B cell (primary cell): ENCODE data around the gene DKC1. TPM values are rescaled to one million over a fixed set of nuclear protein-coding genes. Genes with fewer than 3 reads are reported as not detected.

Source experiments
- ATAC-seq: fragments of 200-7000 bp; cut with Tn5 transposase; one replicate; pipeline ENCODE4 v1.10.0; 2021; ENCODE audit warnings: low read depth, mild to moderate bottlenecking, moderate number of reproducible peaks, moderate library complexity
- CTCF ChIA-PET: fragments of 350-600 bp; sonication (Branson Sonifier 250); formaldehyde crosslinking; loops from one replicate; lab custom pipeline; 2021; ENCODE audit warnings: antibody characterized with exemption, inconsistent platforms; lab: Charles Lee
- POLR2A ChIA-PET: fragments of 350-600 bp; sonication (Branson Sonifier 250); formaldehyde crosslinking; loops from one replicate; lab custom pipeline; 2021; ENCODE audit warnings: antibody characterized with exemption; lab: Charles Lee
- DNase-seq: peaks from one replicate; pipeline ENCODE4 v3.0.0; 2013
- H2AFZ ChIP-seq: 2 replicates; pipeline ENCODE4 v1.6.1; 2012; ENCODE audit warnings: mild to moderate bottlenecking, low read depth, low read length; ENCODE audit not compliant: insufficient read depth, poor library complexity, severe bottlenecking
- H3K27ac ChIP-seq, 2 donors: 1 replicate in 1 of 2; 2 replicates in 1 of 2; pipeline ENCODE4 v1.5.1; 2012 to 2013; ENCODE audit warnings: low read length in 2 of 2, mild to moderate bottlenecking in 2 of 2, moderate library complexity in 1 of 2
- H3K27me3 ChIP-seq, 4 experiments: fragments of 200-600 bp in 1 of 4; sonication (generic) in 1 of 4; replicated peaks in 1 of 4; 1 replicate in 2 of 4; 2 replicates in 2 of 4; pipeline versions ENCODE4 v1.6.1 to v1.7.0; 2013 to 2016; ENCODE audit warnings: low read length in 3 of 4, mild to moderate bottlenecking in 2 of 4, mixed read lengths in 1 of 4, moderate library complexity in 1 of 4; ENCODE audit not compliant: insufficient read depth in 4 of 4, control insufficient read depth in 3 of 4; ENCODE audit errors: control extremely low read depth in 1 of 4
- H3K36me3 ChIP-seq, 2 experiments: replicated peaks in 1 of 2; 1 replicate in 1 of 2; 2 replicates in 1 of 2; pipeline versions ENCODE4 v1.6.1 to v1.7.1; 2013; ENCODE audit warnings: low read length in 1 of 2; ENCODE audit not compliant: insufficient read depth in 2 of 2, control insufficient read depth in 1 of 2; ENCODE audit errors: control extremely low read depth in 1 of 2, extremely low read depth in 1 of 2
- H3K4me1 ChIP-seq, 2 donors: fragments of 200-600 bp in 1 of 2; sonication (generic) in 1 of 2; 1 replicate in 1 of 2; 2 replicates in 1 of 2; pipeline versions ENCODE4 v1.5.1 to v1.6.1; 2013 to 2017; ENCODE audit warnings: low read length in 2 of 2; ENCODE audit not compliant: control insufficient read depth in 2 of 2, insufficient read depth in 2 of 2
- H3K4me2 ChIP-seq: replicated peaks from 2 replicates; pipeline ENCODE3; 2012; ENCODE audit warnings: mild to moderate bottlenecking, low read depth, low read length; ENCODE audit not compliant: poor library complexity, severe bottlenecking
- H3K4me3 ChIP-seq, 5 experiments: fragments of 200-600 bp in 1 of 5; sonication (generic) in 1 of 5; 1 replicate in 3 of 5; 2 replicates in 2 of 5; pipeline versions ENCODE4 v1.5.1 to v1.7.0; 2011 to 2016; ENCODE audit warnings: low read length in 4 of 5, mild to moderate bottlenecking in 4 of 5, low read depth in 2 of 5, control low read depth in 1 of 5, moderate library complexity in 1 of 5; ENCODE audit not compliant: insufficient read depth in 1 of 5; ENCODE audit errors: control extremely low read depth in 1 of 5, extremely low read depth in 1 of 5
- H3K79me2 ChIP-seq: fragments of 200-600 bp; sonication (generic); one replicate; pipeline ENCODE4 v1.6.0; 2016; ENCODE audit warnings: low read length; ENCODE audit not compliant: control insufficient read depth, insufficient read depth
- H3K9ac ChIP-seq: fragments of 200-600 bp; sonication (generic); 2 replicates; pipeline ENCODE4 v1.6.1; 2017; ENCODE audit warnings: mild to moderate bottlenecking, low read length, moderate library complexity
- H3K9me3 ChIP-seq, 3 donors: one replicate each; pipeline versions ENCODE4 v1.6.1 to v1.7.1; 2013; ENCODE audit warnings: low read length in 2 of 3; ENCODE audit not compliant: control insufficient read depth in 2 of 3, insufficient read depth in 1 of 3; ENCODE audit errors: control extremely low read depth in 1 of 3
- H4K20me1 ChIP-seq: 2 replicates; pipeline ENCODE4 v1.6.0; 2012; ENCODE audit warnings: mild to moderate bottlenecking, low read length; ENCODE audit not compliant: insufficient read depth, control insufficient read depth, poor library complexity, severe bottlenecking
- H3K27ac Mint-ChIP-seq: one replicate; pipeline ENCODE4 v1.8.0; 2021; ENCODE audit warnings: mixed read lengths
- H3K27me3 Mint-ChIP-seq: one replicate; pipeline ENCODE4 v1.8.0; 2021; ENCODE audit warnings: mixed read lengths
- H3K4me1 Mint-ChIP-seq: one replicate; pipeline ENCODE4 v1.8.0; 2021; ENCODE audit warnings: mixed read lengths
- H3K4me3 Mint-ChIP-seq: one replicate; pipeline ENCODE4 v1.8.0; 2021; ENCODE audit warnings: mixed read lengths
- H3K9me3 Mint-ChIP-seq: one replicate; pipeline ENCODE4 v1.8.0; 2022; ENCODE audit warnings: mixed read lengths; ENCODE audit not compliant: insufficient read depth
- CTCF ChIP-seq: fragments of 200-600 bp; IDR thresholded peaks from one replicate; pipeline ENCODE4 v1.8.0; 2022; ENCODE audit warnings: antibody characterized with exemption, mild to moderate bottlenecking
- EZH2 ChIP-seq: IDR thresholded peaks from 2 replicates; pipeline ENCODE4 v1.6.1; 2012; ENCODE audit warnings: borderline replicate concordance, low read depth, mild to moderate bottlenecking, moderate library complexity, low read length; ENCODE audit not compliant: insufficient read depth, poor library complexity, severe bottlenecking
- WGBS: methylation state at CpG from one replicate; pipeline ENCODE4 v1.1.5; 2013; ENCODE audit warnings: missing lambda C conversion rate; ENCODE audit not compliant: insufficient coverage; 5-methylcytosine and 5-hydroxymethylcytosine counted together
- intact Hi-C: fragments of 100-400 bp; cut with micrococcal nuclease; formaldehyde crosslinking; loops from one replicate; pipeline ENCODE4 v1.10.0; 2022
- polyA plus RNA-seq: library from polyadenylated mRNA; depleted of rRNA; stranded (reverse); fragments of >200 nt; gene quantifications from 2 replicates; pipeline ENCODE4 v1.2.3, GENCODE V29; 2012
- total RNA-seq, 2 donors: library from RNA; stranded (reverse); fragments of 120-200 nt in 1 of 2; gene quantifications; 1 replicate in 1 of 2; 2 replicates in 1 of 2; pipeline versions ENCODE4 v1.2.3 to v1.2.4, GENCODE V29; 2013 to 2022

Gene DKC1
- total and polyA plus RNA-seq, 2 donors (not counting 1 experiment from before 2014, with no cell fraction given), result 18.8 to 73.5 TPM

GRCh38 chrX:154795016-154795415, 32.4 kb downstream of the DKC1 start:
- H3K79me2 ChIP-seq, result no peaks in the 10 kb centered on the region
- ATAC-seq, result no peak

GRCh38 chrX:154797006-154797405, 34.3 kb downstream of the DKC1 start:
- Histone ChIP-seq H2AFZ (no peak overlapping the region), H3K27ac (no peak overlapping the region), H3K4me1 (peaks cover 6 to 8% of the 10 kb centered on the region in 2 donors), H3K9me3 (no peaks in the 10 kb centered on the region), H3K4me2 (no peak overlapping the region), H3K36me3 (no peaks in the 10 kb centered on the region), H3K27me3 (no peaks in the 10 kb centered on the region), H3K4me3 (no peak overlapping the region), H3K9ac (no peak overlapping the region), H4K20me1 (no peaks in the 10 kb centered on the region), H3K79me2 (no peaks in the 10 kb centered on the region)
- H3K4me1 Mint-ChIP-seq, result peaks cover 26% of the 10 kb centered on the region
- ATAC-seq (no peak), DNase-seq (no peak)
- no peaks in the 10 kb centered on the region for H3K9me3 Mint-ChIP-seq
- TF ChIP-seq CTCF (no peak), EZH2 (no peak)
- ChIA-PET CTCF (no interaction called here), POLR2A (no interaction called here)
- no peak overlapping the region for H3K4me3 Mint-ChIP-seq
- no CpG with 5 or more reads among the region's 6 CpGs for WGBS
- no peak overlapping the region for H3K27ac Mint-ChIP-seq
- intact Hi-C loops, result no loop called here
- H3K27me3 Mint-ChIP-seq, result no peaks in the 10 kb centered on the region

More at GRCh38 chrX:154795016-154795415, 32.4 kb downstream of the DKC1 start:
- H3K4me1 Mint-ChIP-seq, result peaks cover 15% of the 10 kb centered on the region
- Histone ChIP-seq H3K9me3 (no peaks in the 10 kb centered on the region), H3K27ac (no peak overlapping the region), H3K27me3 (no peaks in the 10 kb centered on the region), H3K4me3 (no peak overlapping the region), H4K20me1 (no peaks in the 10 kb centered on the region), H3K36me3 (no peaks in the 10 kb centered on the region), H3K4me1 (no peaks in the 10 kb centered on the region), H2AFZ (no peak overlapping the region), H3K9ac (no peak overlapping the region), H3K4me2 (no peak overlapping the region)
- no peak overlapping the region for H3K4me3 Mint-ChIP-seq
- intact Hi-C loops, result no loop called here
- TF ChIP-seq CTCF (no peak), EZH2 (no peak)
- no CpG with 5 or more reads among the region's 2 CpGs for WGBS
- no peak for DNase-seq
- H3K9me3 Mint-ChIP-seq, result no peaks in the 10 kb centered on the region
- H3K27me3 Mint-ChIP-seq, result no peaks in the 10 kb centered on the region
- H3K27ac Mint-ChIP-seq, result no peak overlapping the region
- CTCF ChIA-PET, result no interaction called here
- POLR2A ChIA-PET, result no interaction called here
